ENCODE results near the gene SLC8A2. TPM values are rescaled to one million over a fixed set of nuclear protein-coding genes. Genes with fewer than 3 reads are reported as not detected.

Gene SLC8A2
- total and polyA plus RNA-seq, 10 of the 15 experiments (the other 5 are each of a cell fraction or from before 2014, with no cell fraction given): not detected

- SMC1A ChIA-PET (ENCODE audit: uncharacterized antibody, unreplicated experiment): no interaction called here
- Histone ChIP-seq H4K20me1 (ENCODE audit: control insufficient read depth, insufficient read depth) (no peaks in the 10 kb centered on the region), H2AFZ (ENCODE audit: control insufficient read depth, low read depth, low read length) (no peak overlapping the region), H3K27ac (ENCODE audit: control insufficient read depth, insufficient read depth) (no peak overlapping the region), H3K9ac (ENCODE audit: control insufficient read depth, insufficient read depth, low read length) (no peak overlapping the region), H3K4me3 (no peak overlapping the region), H3K27me3 (replicated peaks in 1 of 2; ENCODE audit: control insufficient read depth in 2 of 2, insufficient read depth in 2 of 2, low read length in 1 of 2) (no peaks in the 10 kb centered on the region), H3K79me2 (ENCODE audit: control insufficient read depth, insufficient read depth, low read length) (peaks cover 12% of the 10 kb centered on the region), H3K9me3 (replicated peaks; ENCODE audit: control insufficient read depth, insufficient read depth, low read length) (no peaks in the 10 kb centered on the region), H3K4me2 (ENCODE audit: control insufficient read depth, insufficient read depth) (no peak overlapping the region), H3K4me1 (ENCODE audit: control insufficient read depth, insufficient read depth, low read length) (peaks cover 14% of the 10 kb centered on the region), H3K36me3 (ENCODE audit: control insufficient read depth in 2 of 2, insufficient read depth in 2 of 2, low read length in 1 of 2) (no peaks in the 10 kb centered on the region)
- CTCF ChIA-PET: no interaction called here
- no TSS peak for BruUV-seq (replicated peaks)
- WGBS (ENCODE audit: insufficient coverage, insufficient replicate concordance, low lambda C conversion rate, missing lambda C conversion rate): 62% methylated on average over 16 of the region's 16 CpGs
- FAIRE-seq: no peak
- intact Hi-C loops (cut with micrococcal nuclease; ENCODE audit: unreplicated experiment): no loop called here
- in situ Hi-C loops (cut with MboI): no loop called here
- POLR2A ChIA-PET: no interaction called here
- DNase-seq (ENCODE audit: low read depth, low spot score): no peak
- ATAC-seq: no peak
- TF ChIP-seq MXI1 (IDR thresholded peaks at IDR 0.05; ENCODE audit: low read depth, low read length) (no peak), BRCA1 (IDR thresholded peaks at IDR 0.05; ENCODE audit: low read depth, low read length) (no peak), GABPA (IDR thresholded peaks at IDR 0.05; ENCODE audit: low read depth) (no peak), SUPT20H (IDR thresholded peaks at IDR 0.05; ENCODE audit: borderline replicate concordance, control insufficient read depth, low read depth, low read length) (no peak), EZH2 (IDR thresholded peaks at IDR 0.05; ENCODE audit: borderline replicate concordance, control insufficient read depth, low read depth, low read length) (no peak), JUND (IDR thresholded peaks at IDR 0.05; ENCODE audit: low read depth, low read length) (no peak), TBL1XR1 (IDR thresholded peaks at IDR 0.05; ENCODE audit: low read depth, low read length) (no peak), SMAD5 (IDR thresholded peaks at IDR 0.05; ENCODE audit: low read depth) (no peak), ZNF207 (IDR thresholded peaks at IDR 0.05; ENCODE audit: borderline replicate concordance) (no peak), CHD1 (IDR thresholded peaks at IDR 0.05; ENCODE audit: low read depth, low read length) (no peak), YY1 (IDR thresholded peaks at IDR 0.05; ENCODE audit: low read depth, low read length) (no peak), TCF12 (IDR thresholded peaks at IDR 0.05; ENCODE audit: low read depth, low read length) (no peak), PML (IDR thresholded peaks at IDR 0.05; ENCODE audit: low read length) (no peak)
- TF ChIP-seq, protein P1, sequence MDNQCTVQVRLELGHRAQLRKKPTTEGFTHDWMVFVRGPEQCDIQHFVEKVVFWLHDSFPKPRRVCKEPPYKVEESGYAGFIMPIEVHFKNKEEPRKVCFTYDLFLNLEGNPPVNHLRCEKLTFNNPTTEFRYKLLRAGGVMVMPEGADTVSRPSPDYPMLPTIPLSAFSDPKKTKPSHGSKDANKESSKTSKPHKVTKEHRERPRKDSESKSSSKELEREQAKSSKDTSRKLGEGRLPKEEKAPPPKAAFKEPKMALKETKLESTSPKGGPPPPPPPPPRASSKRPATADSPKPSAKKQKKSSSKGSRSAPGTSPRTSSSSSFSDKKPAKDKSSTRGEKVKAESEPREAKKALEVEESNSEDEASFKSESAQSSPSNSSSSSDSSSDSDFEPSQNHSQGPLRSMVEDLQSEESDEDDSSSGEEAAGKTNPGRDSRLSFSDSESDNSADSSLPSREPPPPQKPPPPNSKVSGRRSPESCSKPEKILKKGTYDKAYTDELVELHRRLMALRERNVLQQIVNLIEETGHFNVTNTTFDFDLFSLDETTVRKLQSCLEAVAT (IDR thresholded peaks at IDR 0.05): no peak
- TF ChIP-seq, protein P2, sequence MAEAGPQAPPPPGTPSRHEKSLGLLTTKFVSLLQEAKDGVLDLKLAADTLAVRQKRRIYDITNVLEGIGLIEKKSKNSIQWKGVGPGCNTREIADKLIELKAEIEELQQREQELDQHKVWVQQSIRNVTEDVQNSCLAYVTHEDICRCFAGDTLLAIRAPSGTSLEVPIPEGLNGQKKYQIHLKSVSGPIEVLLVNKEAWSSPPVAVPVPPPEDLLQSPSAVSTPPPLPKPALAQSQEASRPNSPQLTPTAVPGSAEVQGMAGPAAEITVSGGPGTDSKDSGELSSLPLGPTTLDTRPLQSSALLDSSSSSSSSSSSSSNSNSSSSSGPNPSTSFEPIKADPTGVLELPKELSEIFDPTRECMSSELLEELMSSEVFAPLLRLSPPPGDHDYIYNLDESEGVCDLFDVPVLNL (IDR thresholded peaks at IDR 0.05; ENCODE audit: low read depth, low read length): no peak
- TF ChIP-seq, protein P3, sequence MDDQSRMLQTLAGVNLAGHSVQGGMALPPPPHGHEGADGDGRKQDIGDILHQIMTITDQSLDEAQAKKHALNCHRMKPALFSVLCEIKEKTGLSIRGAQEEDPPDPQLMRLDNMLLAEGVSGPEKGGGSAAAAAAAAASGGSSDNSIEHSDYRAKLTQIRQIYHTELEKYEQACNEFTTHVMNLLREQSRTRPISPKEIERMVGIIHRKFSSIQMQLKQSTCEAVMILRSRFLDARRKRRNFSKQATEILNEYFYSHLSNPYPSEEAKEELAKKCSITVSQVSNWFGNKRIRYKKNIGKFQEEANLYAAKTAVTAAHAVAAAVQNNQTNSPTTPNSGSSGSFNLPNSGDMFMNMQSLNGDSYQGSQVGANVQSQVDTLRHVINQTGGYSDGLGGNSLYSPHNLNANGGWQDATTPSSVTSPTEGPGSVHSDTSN (IDR thresholded peaks at IDR 0.05; ENCODE audit: insufficient replicate concordance, low read depth, low read length): no peak
- RAD21 ChIA-PET (ENCODE audit: unreplicated experiment): no interaction called here
Observed at GRCh38 chr19:47480658-47481057, 9.0 kb upstream of the SLC8A2 start.
